Astrocyte (in vitro differentiated cells and primary cell): ENCODE data around the gene PAK2. TPM values are rescaled to one million over a fixed set of nuclear protein-coding genes. Genes with fewer than 3 reads are reported as not detected.

Experiments
- DNase-seq: peaks from one replicate; pipeline ENCODE4 v3.0.0-alpha.2; 2010; ENCODE audit warnings: low read depth
- FAIRE-seq: peaks from 2 replicates; lab custom pipeline; 2011; peaks lifted over from hg19 to GRCh38; lab: Jason Lieb, UNC
- H2AFZ ChIP-seq: 2 replicates; pipeline ENCODE4 v1.6.0; 2012; ENCODE audit warnings: low read depth, low read length, inconsistent platforms
- H3K27ac ChIP-seq: 2 replicates; pipeline ENCODE4 v1.5.1; 2011; ENCODE audit warnings: low read depth, low read length, inconsistent platforms
- H3K27me3 ChIP-seq: 2 replicates; pipeline ENCODE4 v1.6.0; 2011; ENCODE audit warnings: low read length, inconsistent platforms; ENCODE audit not compliant: insufficient read depth
- H3K36me3 ChIP-seq: 2 replicates; pipeline ENCODE4 v1.5.1; 2011; ENCODE audit warnings: low read length, inconsistent platforms; ENCODE audit not compliant: insufficient read depth
- H3K4me1 ChIP-seq: 2 replicates; pipeline ENCODE4 v1.5.1; 2011; ENCODE audit warnings: low read length, inconsistent platforms; ENCODE audit not compliant: insufficient read depth
- H3K4me2 ChIP-seq: 2 replicates; pipeline ENCODE4 v1.6.0; 2012; ENCODE audit warnings: low read length, inconsistent platforms
- H3K4me3 ChIP-seq: 2 replicates; pipeline ENCODE4 v1.5.1; 2011; ENCODE audit warnings: low read depth, mild to moderate bottlenecking, low read length, inconsistent platforms; ENCODE audit not compliant: insufficient read depth
- H3K79me2 ChIP-seq: 2 replicates; pipeline ENCODE4 v1.6.0; 2012; ENCODE audit warnings: mild to moderate bottlenecking, low read length, inconsistent platforms; ENCODE audit not compliant: insufficient read depth
- H3K9ac ChIP-seq: 2 replicates; pipeline ENCODE4 v1.6.0; 2012; ENCODE audit warnings: mild to moderate bottlenecking, low read length, inconsistent platforms
- H3K9me3 ChIP-seq: 2 replicates; pipeline ENCODE4 v1.5.1; 2012; ENCODE audit warnings: low read depth, mild to moderate bottlenecking, low read length, inconsistent platforms; ENCODE audit not compliant: insufficient read depth
- H4K20me1 ChIP-seq: 2 replicates; pipeline ENCODE4 v1.6.0; 2012; ENCODE audit warnings: low read length, inconsistent platforms; ENCODE audit not compliant: insufficient read depth
- H3K27ac Mint-ChIP-seq: one replicate; pipeline ENCODE4 v1.8.0; 2021; ENCODE audit warnings: mild to moderate bottlenecking, mixed read lengths; ENCODE audit not compliant: unreplicated experiment
- H3K27me3 Mint-ChIP-seq: one replicate; pipeline ENCODE4 v1.8.0; 2021; ENCODE audit warnings: low read depth, mixed read lengths; ENCODE audit not compliant: unreplicated experiment
- H3K36me3 Mint-ChIP-seq: one replicate; pipeline ENCODE4 v1.8.0; 2021; ENCODE audit warnings: low read depth, mixed read lengths; ENCODE audit not compliant: unreplicated experiment
- H3K4me1 Mint-ChIP-seq: one replicate; pipeline ENCODE4 v1.8.0; 2021; ENCODE audit warnings: low read depth, mixed read lengths; ENCODE audit not compliant: unreplicated experiment
- H3K4me3 Mint-ChIP-seq: one replicate; pipeline ENCODE4 v1.8.0; 2021; ENCODE audit warnings: mild to moderate bottlenecking, moderate library complexity, mixed read lengths; ENCODE audit not compliant: unreplicated experiment
- H3K9me3 Mint-ChIP-seq: one replicate; pipeline ENCODE4 v1.8.0; 2021; ENCODE audit warnings: mild to moderate bottlenecking, mixed read lengths; ENCODE audit not compliant: unreplicated experiment
- CTCF ChIP-seq: IDR thresholded peaks from 2 replicates; pipeline ENCODE4 v1.5.1; 2011; ENCODE audit warnings: low read depth, mild to moderate bottlenecking, inconsistent platforms, low read length, moderate library complexity; ENCODE audit not compliant: insufficient read depth
- EZH2 ChIP-seq: IDR thresholded peaks from 2 replicates; pipeline ENCODE4 v1.6.1; 2012; ENCODE audit warnings: mild to moderate bottlenecking, low read length, inconsistent platforms; ENCODE audit not compliant: insufficient read depth
- total RNA-seq: library from RNA; stranded (reverse); gene quantifications from 2 replicates; pipeline ENCODE4 v1.2.1, GENCODE V29; 2021

The PAK2 gene
- total RNA-seq, 1 donor from 2014 or later = 124 TPM

- Mint-ChIP-seq H3K27ac (no peak overlapping the region), H3K36me3 (no peaks in the 10 kb centered on the region), H3K4me1 (peaks cover 5% of the 10 kb centered on the region), H3K27me3 (peaks cover 3% of the 10 kb centered on the region), H3K9me3 (no peaks in the 10 kb centered on the region), H3K4me3 (no peak overlapping the region)
- no peak overlapping the region for H3K4me2 ChIP-seq
- H3K4me3 ChIP-seq = no peak overlapping the region
- H4K20me1 ChIP-seq = no peaks in the 10 kb centered on the region
- no peaks in the 10 kb centered on the region for H3K79me2 ChIP-seq
- no peak for TF ChIP-seq CTCF
- TF ChIP-seq EZH2 = no peak
- H3K27me3 ChIP-seq = no peaks in the 10 kb centered on the region
- no peaks in the 10 kb centered on the region for H3K9me3 ChIP-seq
- H2AFZ ChIP-seq = no peak overlapping the region
- FAIRE-seq = no peak
- no peak overlapping the region for H3K9ac ChIP-seq
- H3K27ac ChIP-seq = no peak overlapping the region
- H3K36me3 ChIP-seq = no peaks in the 10 kb centered on the region
- no peak for DNase-seq
- no peaks in the 10 kb centered on the region for H3K4me1 ChIP-seq
These were observed 48.3 kb upstream of the PAK2 start for GRCh38 chr3:196691386-196691785.

- Histone ChIP-seq H2AFZ (no peak overlapping the region), H3K4me3 (no peak overlapping the region), H3K27me3 (no peaks in the 10 kb centered on the region), H4K20me1 (no peaks in the 10 kb centered on the region), H3K4me2 (no peak overlapping the region), H3K9me3 (no peaks in the 10 kb centered on the region), H3K79me2 (no peaks in the 10 kb centered on the region), H3K9ac (no peak overlapping the region), H3K27ac (no peak overlapping the region), H3K4me1 (no peaks in the 10 kb centered on the region), H3K36me3 (no peaks in the 10 kb centered on the region)
- peaks cover 3% of the 10 kb centered on the region for H3K27me3 Mint-ChIP-seq
- no peak for FAIRE-seq
- H3K4me3 Mint-ChIP-seq = no peak overlapping the region
- TF ChIP-seq EZH2 (no peak), CTCF (no peak)
- DNase-seq = no peak
- H3K9me3 Mint-ChIP-seq = no peaks in the 10 kb centered on the region
- H3K4me1 Mint-ChIP-seq = no peaks in the 10 kb centered on the region
- no peaks in the 10 kb centered on the region for H3K36me3 Mint-ChIP-seq
- H3K27ac Mint-ChIP-seq = no peak overlapping the region
These were observed 45.4 kb upstream of the PAK2 start for GRCh38 chr3:196694202-196694638.

GRCh38 chr3:196694941-196695848, 44.5 kb upstream of the PAK2 start:
- H3K27ac Mint-ChIP-seq = no peak overlapping the region
- no peaks in the 10 kb centered on the region for H3K79me2 ChIP-seq
- H3K9me3 ChIP-seq = no peaks in the 10 kb centered on the region
- H3K36me3 ChIP-seq = no peaks in the 10 kb centered on the region
- no peaks in the 10 kb centered on the region for H3K4me1 ChIP-seq
- no peak overlapping the region for H3K27ac ChIP-seq
- no peaks in the 10 kb centered on the region for H3K36me3 Mint-ChIP-seq
- TF ChIP-seq CTCF (no peak), EZH2 (no peak)
- H3K4me3 ChIP-seq = no peak overlapping the region
- H3K9me3 Mint-ChIP-seq = no peaks in the 10 kb centered on the region
- no peak overlapping the region for H3K4me3 Mint-ChIP-seq
- H3K4me1 Mint-ChIP-seq = peaks cover 6% of the 10 kb centered on the region
- H2AFZ ChIP-seq = no peak overlapping the region
- H4K20me1 ChIP-seq = no peaks in the 10 kb centered on the region
- no peak overlapping the region for H3K9ac ChIP-seq
- no peak overlapping the region for H3K4me2 ChIP-seq
- no peak for DNase-seq
- peaks cover 3% of the 10 kb centered on the region for H3K27me3 Mint-ChIP-seq
- no peak for FAIRE-seq
- no peaks in the 10 kb centered on the region for H3K27me3 ChIP-seq
